LNCaP clone FGC (cell line): ENCODE measurements around the gene PIGU.

Experiments
- DNase-seq: peaks from one replicate; pipeline ENCODE4 v3.0.0-alpha.2; 2011; ENCODE audit warnings: low read depth
- H3K4me3 ChIP-seq: 2 replicates; pipeline ENCODE4 v1.5.1; 2011; ENCODE audit warnings: mild to moderate bottlenecking, low read depth, low read length, control low read depth
- TF ChIP-seq, protein P1 (sequence below): IDR thresholded peaks from 2 replicates; pipeline ENCODE4 v1.5.1; 2012; ENCODE audit warnings: mild to moderate bottlenecking; ENCODE audit not compliant: control insufficient read depth, insufficient read depth; ENCODE audit errors: extremely low read depth

The PIGU gene

DNA sequence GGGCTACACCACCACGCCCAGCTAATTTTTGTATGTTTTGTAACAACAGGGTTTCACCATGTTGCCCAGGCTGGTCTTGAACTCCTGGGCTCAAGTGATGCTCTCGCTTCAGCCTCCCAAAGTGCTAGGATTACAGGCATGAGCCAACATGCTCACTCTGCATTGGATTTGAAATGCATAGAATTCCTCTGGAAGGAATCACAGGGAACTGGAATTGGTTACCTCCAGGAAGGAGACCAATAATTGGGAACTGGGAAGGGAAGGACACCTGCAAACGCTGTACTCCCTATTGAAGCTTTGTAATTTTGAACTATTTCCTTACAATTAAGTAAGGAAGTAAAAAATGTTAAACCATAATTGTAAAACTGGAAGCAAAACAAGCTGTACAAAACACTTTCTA, 14.9 kb upstream of the PIGU start:
- no peak overlapping the region for H3K4me3 ChIP-seq
- TF ChIP-seq, protein P1, sequence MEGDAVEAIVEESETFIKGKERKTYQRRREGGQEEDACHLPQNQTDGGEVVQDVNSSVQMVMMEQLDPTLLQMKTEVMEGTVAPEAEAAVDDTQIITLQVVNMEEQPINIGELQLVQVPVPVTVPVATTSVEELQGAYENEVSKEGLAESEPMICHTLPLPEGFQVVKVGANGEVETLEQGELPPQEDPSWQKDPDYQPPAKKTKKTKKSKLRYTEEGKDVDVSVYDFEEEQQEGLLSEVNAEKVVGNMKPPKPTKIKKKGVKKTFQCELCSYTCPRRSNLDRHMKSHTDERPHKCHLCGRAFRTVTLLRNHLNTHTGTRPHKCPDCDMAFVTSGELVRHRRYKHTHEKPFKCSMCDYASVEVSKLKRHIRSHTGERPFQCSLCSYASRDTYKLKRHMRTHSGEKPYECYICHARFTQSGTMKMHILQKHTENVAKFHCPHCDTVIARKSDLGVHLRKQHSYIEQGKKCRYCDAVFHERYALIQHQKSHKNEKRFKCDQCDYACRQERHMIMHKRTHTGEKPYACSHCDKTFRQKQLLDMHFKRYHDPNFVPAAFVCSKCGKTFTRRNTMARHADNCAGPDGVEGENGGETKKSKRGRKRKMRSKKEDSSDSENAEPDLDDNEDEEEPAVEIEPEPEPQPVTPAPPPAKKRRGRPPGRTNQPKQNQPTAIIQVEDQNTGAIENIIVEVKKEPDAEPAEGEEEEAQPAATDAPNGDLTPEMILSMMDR, result no peak
- no peak for DNase-seq

DNA sequence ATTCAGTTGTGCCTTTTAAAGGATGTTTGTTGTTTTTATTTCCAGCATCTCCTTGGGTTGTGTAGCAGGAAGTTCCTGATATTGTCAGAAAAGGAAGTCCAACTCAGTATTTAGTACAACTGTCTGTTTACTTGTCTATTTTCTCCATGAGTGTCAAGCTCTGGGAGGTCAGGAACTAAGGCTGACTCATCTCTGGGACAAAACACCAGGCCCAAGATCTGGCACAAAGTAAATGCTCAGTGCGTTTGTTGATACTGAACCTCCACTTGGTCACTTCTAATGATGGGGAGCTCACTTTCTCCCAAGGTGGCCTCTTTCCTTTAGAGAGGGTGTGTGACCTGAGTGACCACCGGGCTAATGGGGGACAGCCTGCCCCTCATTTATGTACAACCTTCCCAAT, 12.6 kb upstream of the PIGU start:
- TF ChIP-seq, protein P1, result no peak
- H3K4me3 ChIP-seq, result no peak overlapping the region
- DNase-seq, result no peak

DNA sequence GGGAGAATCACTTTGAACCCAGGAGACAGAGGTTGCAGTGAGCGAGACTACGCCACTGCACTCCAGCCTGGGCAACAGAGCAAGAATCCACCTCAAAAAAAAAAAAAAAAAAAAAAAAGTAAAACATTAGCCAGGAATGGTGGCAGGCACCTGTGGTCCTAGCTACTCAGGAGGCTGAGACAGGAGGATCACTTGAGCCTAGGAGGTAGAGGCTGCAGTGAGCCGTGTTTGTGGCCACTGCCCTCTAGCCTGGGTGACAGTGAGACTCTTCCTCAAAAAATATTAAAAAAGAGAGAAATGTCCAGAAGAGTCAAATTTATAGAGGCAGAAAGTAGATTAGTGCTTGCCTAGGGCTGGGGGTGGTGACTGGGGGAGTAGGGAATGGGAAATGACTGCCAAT, 6.8 kb upstream of the PIGU start:
- TF ChIP-seq, protein P1, result no peak
- DNase-seq, result no peak
- no peak overlapping the region for H3K4me3 ChIP-seq

DNA sequence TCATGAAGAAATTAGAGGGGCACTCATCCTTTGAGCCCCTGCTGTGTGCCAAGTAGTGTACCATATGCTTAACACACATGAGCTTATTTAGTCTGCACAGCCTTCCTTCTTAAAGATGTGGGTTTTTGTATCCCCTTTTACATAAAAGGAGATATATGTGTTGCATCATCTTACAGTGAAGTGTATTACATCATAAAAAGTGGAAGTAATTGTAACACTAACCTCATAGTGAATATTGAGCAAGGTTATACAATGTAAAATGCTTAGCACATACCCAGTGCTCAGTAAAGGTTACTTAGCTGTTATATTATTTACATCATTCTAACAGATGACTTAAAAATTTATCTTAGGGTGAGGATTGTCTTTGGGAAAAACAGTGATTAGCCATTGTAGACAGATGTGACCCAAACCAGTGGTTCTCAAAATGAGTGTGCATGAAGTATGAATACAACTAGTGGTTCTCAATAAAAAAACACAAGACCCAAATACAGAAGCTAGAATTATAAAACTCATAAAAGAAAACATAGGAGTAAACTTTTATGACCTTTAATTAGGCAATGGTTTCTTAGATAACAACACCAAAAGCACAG, 3.8 kb upstream of the PIGU start:
- no peak overlapping the region for H3K4me3 ChIP-seq
- no peak for DNase-seq
- TF ChIP-seq, protein P1, result no peak

DNA sequence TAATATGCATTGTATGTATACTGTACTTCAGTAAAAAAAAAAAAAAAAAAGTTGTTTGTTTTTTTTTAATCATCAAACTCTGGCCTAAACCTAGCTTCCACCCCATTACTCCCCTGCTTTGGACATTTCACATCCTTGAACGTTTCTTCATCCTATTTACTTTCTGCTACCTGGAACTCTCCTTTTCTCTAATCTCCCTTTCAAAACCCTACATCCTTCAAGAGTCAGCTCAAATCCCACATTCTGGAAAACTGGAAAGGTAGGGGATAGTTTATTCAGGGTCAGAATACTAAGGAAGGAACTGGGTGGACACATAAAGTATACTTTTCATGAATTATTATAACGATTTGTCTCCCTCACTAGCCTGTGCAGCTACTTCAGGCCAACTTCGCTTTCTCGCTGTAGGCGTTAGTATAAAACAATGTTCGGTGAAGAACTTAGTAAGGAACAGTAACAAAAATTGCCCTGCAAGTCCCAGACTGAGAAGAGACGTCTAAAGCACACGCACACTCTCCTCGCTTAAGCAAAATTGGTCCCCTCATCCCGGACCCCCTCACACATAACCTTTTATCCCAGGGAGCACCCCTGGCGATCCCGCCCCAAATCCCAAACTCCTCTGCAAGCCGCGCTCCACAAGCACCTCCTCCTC, 775 bp downstream of the PIGU start:
- TF ChIP-seq, protein P1, result no peak
- DNase-seq, result no peak
- peak overlapping the region; percentile 80 for H3K4me3 ChIP-seq

DNA sequence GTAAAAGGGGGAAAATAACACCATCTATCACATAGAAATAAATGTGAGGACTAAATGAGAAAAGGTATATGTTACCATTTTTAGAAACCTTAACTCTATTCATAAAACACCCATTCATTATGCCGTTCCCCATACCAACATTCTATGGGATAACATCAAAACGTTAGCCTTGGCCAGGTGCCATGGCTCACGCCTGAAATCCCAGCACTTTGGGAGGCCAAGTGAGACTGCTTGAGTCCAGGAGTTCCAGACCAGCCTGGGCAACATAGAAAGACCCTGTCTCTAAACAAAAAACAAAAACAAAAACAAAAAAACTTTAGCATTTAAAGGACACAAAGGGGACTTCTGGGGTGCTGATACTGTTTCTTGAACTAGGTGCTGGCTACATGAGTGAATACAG, 1.3 kb downstream of the PIGU start:
- TF ChIP-seq, protein P1, result no peak
- peak overlapping the region; percentile 80 for H3K4me3 ChIP-seq
- DNase-seq, result no peak

DNA sequence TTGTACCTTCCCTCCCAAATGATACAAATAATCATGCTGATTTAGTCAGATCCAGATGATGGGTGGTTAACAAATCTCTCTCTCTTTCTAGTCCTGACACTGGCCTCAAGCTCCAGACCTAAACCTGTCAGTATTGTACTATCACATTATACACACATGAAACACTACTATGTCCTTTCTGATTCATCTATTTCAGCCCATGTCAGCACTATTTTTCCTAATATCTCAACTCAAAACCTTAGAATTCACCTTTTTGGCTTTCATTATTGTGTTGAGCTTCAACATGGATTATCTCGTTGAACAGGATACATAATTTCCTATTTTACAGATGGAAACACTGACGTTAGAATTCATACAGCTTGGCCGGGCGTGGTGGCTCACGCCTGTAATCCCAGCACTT, 3.5 kb downstream of the PIGU start:
- no peak for DNase-seq
- TF ChIP-seq, protein P1, result no peak
- no peak overlapping the region for H3K4me3 ChIP-seq
